Stomach (tissue), 9 donors: ENCODE data around the gene FLYWCH1. TPM values are rescaled to one million over a fixed set of nuclear protein-coding genes. Genes with fewer than 3 reads are reported as not detected.
"Not testable (repeated sequence)": the region's sequence is repeated elsewhere in the genome, so short reads cannot be mapped to it uniquely, and the experiment has no call there.

Source experiments
- DNase-seq, 2 donors: peaks; one replicate each; pipeline versions ENCODE4 v3.0.0 to v3.0.0-alpha.2; 2013 to 2019
- H3K27ac ChIP-seq, 5 donors: fragments of 200-600 bp in 4 of 5; sonication (generic) in 4 of 5; one replicate each; pipeline ENCODE4 v1.5.1; 2013 to 2019; ENCODE audit warnings: mild to moderate bottlenecking in 1 of 5, moderate library complexity in 1 of 5
- H3K27me3 ChIP-seq, 3 donors: fragments of 200-600 bp; sonication (generic); one replicate each; pipeline ENCODE4 v1.5.1; 2017 to 2019; ENCODE audit warnings: mixed run types in 1 of 3
- H3K36me3 ChIP-seq, 4 donors: fragments of 200-600 bp; sonication (generic); 1 replicate in 3 of 4; 2 replicates in 1 of 4; pipeline ENCODE4 v1.5.1; 2016 to 2019
- H3K4me1 ChIP-seq, 4 donors: fragments of 200-600 bp; sonication (generic); one replicate each; pipeline ENCODE4 v1.5.1; 2016 to 2019
- H3K4me3 ChIP-seq, 4 donors: fragments of 200-600 bp; sonication (generic) in 3 of 4; one replicate each; pipeline ENCODE4 v1.5.1; 2016 to 2019; ENCODE audit warnings: mild to moderate bottlenecking in 1 of 4
- H3K9me3 ChIP-seq, 4 donors: fragments of 200-600 bp; sonication (generic); one replicate each; pipeline ENCODE4 v1.5.1; 2016 to 2019
- EP300 ChIP-seq: sonication (generic); formaldehyde crosslinking; IDR thresholded peaks from one replicate; pipeline ENCODE4 v1.6.1; 2017; ENCODE audit warnings: antibody characterized with exemption
- POLR2A ChIP-seq, 4 donors: fragments of 450-650 bp; IDR thresholded peaks; one replicate each; pipeline ENCODE4 v1.6.1; 2016; ENCODE audit warnings: antibody characterized with exemption in 4 of 4, control low read depth in 2 of 4, mild to moderate bottlenecking in 1 of 4, moderate library complexity in 1 of 4
- POLR2AphosphoS5 ChIP-seq, 3 donors: sonication (generic); formaldehyde crosslinking; IDR thresholded peaks; one replicate each; pipeline ENCODE4 v1.6.1; 2016; ENCODE audit warnings: antibody characterized with exemption in 3 of 3
- WGBS, 5 donors: extraction: QIAGEN DNeasy Blood & Tissue Kit in 3 of 5; methylation state at CpG; one replicate each; pipeline versions ENCODE4 v1.1.5 to v1.1.7; 2013 to 2018; 5-methylcytosine and 5-hydroxymethylcytosine counted together
- intact Hi-C: fragments of 100-400 bp; cut with DNase I; formaldehyde crosslinking; loops from one replicate; pipeline ENCODE4 v1.15.1; 2023; ENCODE audit warnings: low total_unique reads
- polyA plus RNA-seq, 3 donors: library from polyadenylated mRNA; stranded (reverse); fragments of 200-250 nt; gene quantifications; one replicate each; pipeline ENCODE4 v1.2.3, GENCODE V29; 2013
- total RNA-seq, 5 donors: library from RNA; depleted of rRNA; stranded (reverse); fragments of >200 nt; gene quantifications; one replicate each; pipeline versions ENCODE4 v1.1.0 to v1.2.3, GENCODE V29; 2014 to 2016
- TF ChIP-seq, protein P1 (sequence below), 7 experiments: fragments of 450-650 bp in 4 of 7; fragments of 200-600 bp in 3 of 7; sonication (generic) in 3 of 7; IDR thresholded peaks; one replicate each; pipeline ENCODE4 v1.5.1; 2016 to 2019; ENCODE audit warnings: antibody characterized with exemption in 7 of 7, control low read depth in 2 of 7, mild to moderate bottlenecking in 1 of 7
- donor health status: healthy with polysubstance abuse.
- donor health status: Bipolar disorder and iron deficiency.
- donor health status: healthy.

The FLYWCH1 gene
- total and polyA plus RNA-seq, 8 donors: 8.1 to 121 (median 17.6) TPM

DNA sequence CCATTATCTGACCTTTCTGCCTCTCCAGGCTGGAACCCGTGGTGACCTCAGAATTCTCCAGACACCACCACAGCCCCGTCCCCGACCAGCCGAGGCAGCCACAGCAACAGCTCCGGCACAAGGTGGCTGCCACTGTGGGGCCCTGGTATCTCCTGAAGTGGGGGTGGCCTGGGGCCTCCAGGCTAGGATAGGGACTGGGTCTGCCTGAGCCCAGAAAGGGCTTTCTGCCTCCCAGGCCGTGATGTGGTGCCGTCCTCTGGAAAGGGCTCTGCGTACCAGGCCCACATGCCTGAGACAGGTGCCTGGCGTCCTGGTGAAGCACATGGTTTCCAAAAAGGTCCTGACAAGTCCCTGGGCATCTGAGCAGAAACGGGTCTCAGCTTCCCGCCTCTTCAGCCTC is 17.1 kb downstream of the FLYWCH1 start:
- 76 to 88% (median 85%) methylated on average over 7 to 11 of the region's 11 CpGs for WGBS, 5 donors
- no peak overlapping the region for H3K27ac ChIP-seq
- H3K36me3 ChIP-seq: peaks cover 26 to 52% (median 46%) of the 10 kb centered on the region in 4 donors
- DNase-seq: no peak
- intact Hi-C loops: no loop called here
- H3K9me3 ChIP-seq: no peaks in the 10 kb centered on the region
- no peak overlapping the region for H3K4me3 ChIP-seq
- H3K27me3 ChIP-seq: no peaks in the 10 kb centered on the region
- no peak for TF ChIP-seq POLR2A (IDR thresholded peaks at IDR 0.05)
- no peak for TF ChIP-seq EP300
- TF ChIP-seq, protein P1, sequence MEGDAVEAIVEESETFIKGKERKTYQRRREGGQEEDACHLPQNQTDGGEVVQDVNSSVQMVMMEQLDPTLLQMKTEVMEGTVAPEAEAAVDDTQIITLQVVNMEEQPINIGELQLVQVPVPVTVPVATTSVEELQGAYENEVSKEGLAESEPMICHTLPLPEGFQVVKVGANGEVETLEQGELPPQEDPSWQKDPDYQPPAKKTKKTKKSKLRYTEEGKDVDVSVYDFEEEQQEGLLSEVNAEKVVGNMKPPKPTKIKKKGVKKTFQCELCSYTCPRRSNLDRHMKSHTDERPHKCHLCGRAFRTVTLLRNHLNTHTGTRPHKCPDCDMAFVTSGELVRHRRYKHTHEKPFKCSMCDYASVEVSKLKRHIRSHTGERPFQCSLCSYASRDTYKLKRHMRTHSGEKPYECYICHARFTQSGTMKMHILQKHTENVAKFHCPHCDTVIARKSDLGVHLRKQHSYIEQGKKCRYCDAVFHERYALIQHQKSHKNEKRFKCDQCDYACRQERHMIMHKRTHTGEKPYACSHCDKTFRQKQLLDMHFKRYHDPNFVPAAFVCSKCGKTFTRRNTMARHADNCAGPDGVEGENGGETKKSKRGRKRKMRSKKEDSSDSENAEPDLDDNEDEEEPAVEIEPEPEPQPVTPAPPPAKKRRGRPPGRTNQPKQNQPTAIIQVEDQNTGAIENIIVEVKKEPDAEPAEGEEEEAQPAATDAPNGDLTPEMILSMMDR (IDR thresholded peaks at IDR 0.05): no peak
- TF ChIP-seq POLR2AphosphoS5 (IDR thresholded peaks at IDR 0.05): no peak
- H3K4me1 ChIP-seq: peaks cover 0 to 18% (median 13%) of the 10 kb centered on the region in 4 donors

DNA sequence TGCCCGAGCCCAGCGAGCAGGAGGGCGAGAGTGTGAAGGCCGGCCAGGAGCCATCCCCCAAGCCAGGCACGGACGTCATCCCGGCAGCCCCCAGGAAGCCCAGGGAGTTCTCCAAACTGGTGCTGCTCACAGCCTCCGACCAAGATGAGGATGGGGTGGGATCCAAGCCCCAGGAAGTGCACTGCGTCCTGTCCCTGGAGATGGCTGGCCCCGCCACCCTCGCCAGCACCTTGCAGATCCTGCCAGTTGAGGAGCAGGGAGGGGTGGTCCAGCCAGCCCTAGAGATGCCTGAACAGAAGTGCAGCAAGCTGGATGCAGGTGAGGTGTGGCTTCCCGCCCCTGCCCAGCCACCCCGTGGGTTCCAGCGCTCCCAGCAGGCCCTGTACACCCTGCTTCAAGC is 18.0 kb downstream of the FLYWCH1 start:
- H3K36me3 ChIP-seq: peaks cover 34 to 56% (median 51%) of the 10 kb centered on the region in 4 donors
- H3K4me3 ChIP-seq: no peak overlapping the region
- H3K4me1 ChIP-seq: peaks cover 0 to 18% (median 13%) of the 10 kb centered on the region in 4 donors
- no peaks in the 10 kb centered on the region for H3K9me3 ChIP-seq
- intact Hi-C loops: no loop called here
- TF ChIP-seq POLR2AphosphoS5 (IDR thresholded peaks at IDR 0.05) (no peak), EP300 (no peak), POLR2A (IDR thresholded peaks at IDR 0.05) (no peak)
- TF ChIP-seq, protein P1 (IDR thresholded peaks at IDR 0.05): no peak
- DNase-seq: no peak
- no peaks in the 10 kb centered on the region for H3K27me3 ChIP-seq
- WGBS, 5 donors: 92 to 97% (median 94%) methylated on average over 6 to 14 of the region's 14 CpGs
- no peak overlapping the region for H3K27ac ChIP-seq

DNA sequence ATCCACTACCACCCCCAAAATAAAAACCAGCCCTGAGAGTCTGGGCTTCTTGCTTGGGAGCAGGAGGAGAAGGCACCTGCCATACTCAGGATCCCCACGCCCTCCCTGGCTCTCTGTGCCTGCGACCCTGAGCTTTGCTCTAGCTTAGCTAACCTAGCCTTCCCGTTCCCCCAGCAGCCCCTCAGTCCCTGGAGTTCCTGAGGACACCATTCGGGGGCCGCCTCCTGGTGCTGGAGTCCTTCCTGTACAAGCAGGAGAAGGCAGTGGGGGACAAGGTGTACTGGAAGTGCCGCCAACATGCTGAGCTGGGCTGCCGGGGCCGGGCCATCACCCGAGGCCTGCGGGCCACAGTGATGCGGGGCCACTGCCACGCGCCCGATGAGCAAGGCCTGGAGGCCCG is 18.5 kb downstream of the FLYWCH1 start:
- Histone ChIP-seq H3K36me3 (peaks cover 37 to 58% (median 54%) of the 10 kb centered on the region in 4 donors), H3K27me3 (no peaks in the 10 kb centered on the region), H3K27ac (no peak overlapping the region), H3K4me3 (no peak overlapping the region), H3K9me3 (no peaks in the 10 kb centered on the region), H3K4me1 (peaks cover 0 to 18% (median 13%) of the 10 kb centered on the region in 4 donors)
- TF ChIP-seq POLR2A (IDR thresholded peaks at IDR 0.05) (no peak), POLR2AphosphoS5 (IDR thresholded peaks at IDR 0.05) (no peak), EP300 (no peak)
- TF ChIP-seq, protein P1 (IDR thresholded peaks at IDR 0.05): no peak
- WGBS, 5 donors: 94 to 97% (median 96%) methylated on average over 12 to 15 of the region's 15 CpGs
- intact Hi-C loops: no loop called here
- DNase-seq: no peak

DNA sequence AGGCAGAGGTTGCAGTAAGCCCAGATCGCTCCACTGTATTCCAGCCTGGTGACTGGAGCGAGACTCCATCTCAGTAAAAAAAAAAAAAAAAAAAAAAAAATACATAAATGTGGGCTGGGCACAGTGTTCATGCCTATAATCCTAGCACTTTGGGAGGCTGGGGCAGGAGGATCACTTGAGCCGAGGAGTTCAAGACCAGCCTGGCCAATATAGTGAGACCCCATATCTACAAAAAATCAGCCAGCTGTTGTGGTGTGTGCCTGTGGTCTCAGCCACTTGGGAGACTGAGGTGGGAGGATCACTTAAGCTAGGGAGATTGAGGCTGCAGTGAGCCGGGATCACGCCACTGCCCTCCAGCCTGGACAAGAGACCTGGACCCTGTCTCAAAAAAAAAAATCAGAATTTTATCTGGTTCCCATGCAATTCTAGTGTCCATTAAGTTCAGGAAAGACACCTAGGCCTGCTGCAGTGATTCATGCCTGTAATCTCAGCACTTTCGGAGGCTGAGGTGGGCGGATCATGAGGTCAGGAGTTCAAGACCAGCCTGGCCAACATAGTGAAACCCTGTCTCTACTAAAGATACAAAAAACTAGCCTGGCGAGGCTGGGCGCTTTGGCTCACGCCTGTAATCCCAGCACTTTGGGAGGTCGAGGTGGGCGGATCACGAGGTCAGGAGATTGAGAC is 19.6 kb downstream of the FLYWCH1 start:
- H3K4me3 ChIP-seq, DNase-seq, H3K27ac ChIP-seq, H3K27me3 ChIP-seq, H3K9me3 ChIP-seq, intact Hi-C loops: not testable (repeated sequence)
- 86 to 95% (median 92%) methylated on average over 13 of the region's 13 CpGs for WGBS, 5 donors
- peaks cover 42 to 69% (median 66%) of the 10 kb centered on the region in 4 donors for H3K36me3 ChIP-seq
- peaks cover 0 to 11% (median 10%) of the 10 kb centered on the region in 4 donors for H3K4me1 ChIP-seq

DNA sequence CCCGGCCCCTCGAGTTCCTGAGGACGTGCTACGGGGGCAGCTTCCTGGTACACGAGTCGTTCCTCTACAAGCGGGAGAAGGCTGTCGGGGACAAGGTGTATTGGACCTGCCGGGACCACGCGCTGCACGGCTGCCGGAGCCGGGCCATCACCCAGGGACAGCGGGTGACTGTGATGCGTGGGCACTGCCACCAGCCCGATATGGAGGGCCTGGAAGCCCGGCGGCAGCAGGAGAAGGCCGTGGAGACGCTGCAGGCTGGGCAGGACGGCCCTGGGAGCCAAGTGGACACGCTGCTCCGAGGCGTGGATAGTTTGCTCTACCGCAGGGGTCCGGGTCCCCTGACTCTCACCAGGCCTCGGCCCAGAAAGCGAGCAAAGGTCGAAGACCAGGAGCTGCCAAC is 21.4 kb downstream of the FLYWCH1 start:
- TF ChIP-seq, protein P1 (IDR thresholded peaks at IDR 0.05): no peak
- TF ChIP-seq EP300 (no peak), POLR2AphosphoS5 (IDR thresholded peaks at IDR 0.05) (no peak), POLR2A (IDR thresholded peaks at IDR 0.05) (no peak)
- Histone ChIP-seq H3K4me1 (no peaks in the 10 kb centered on the region), H3K4me3 (no peak overlapping the region), H3K27me3 (no peaks in the 10 kb centered on the region), H3K36me3 (peaks cover 57 to 87% (median 83%) of the 10 kb centered on the region in 4 donors), H3K27ac (no peak overlapping the region), H3K9me3 (no peaks in the 10 kb centered on the region)
- WGBS, 5 donors: 93 to 95% (median 94%) methylated on average over 26 to 30 of the region's 30 CpGs
- no peak for DNase-seq
- intact Hi-C loops: no loop called here
